Activated naive CD4-positive, alpha-beta T cell treated with anti-CD3 and anti-CD28 coated beads, Interleukin-2, amount 50 U/mL, for 16 hours (primary cell): ENCODE measurements around the gene TRIML1.

Source experiments
- DNase-seq: peaks from one replicate; pipeline ENCODE4 v3.0.0-alpha.2; 2020

Gene TRIML1

DNA sequence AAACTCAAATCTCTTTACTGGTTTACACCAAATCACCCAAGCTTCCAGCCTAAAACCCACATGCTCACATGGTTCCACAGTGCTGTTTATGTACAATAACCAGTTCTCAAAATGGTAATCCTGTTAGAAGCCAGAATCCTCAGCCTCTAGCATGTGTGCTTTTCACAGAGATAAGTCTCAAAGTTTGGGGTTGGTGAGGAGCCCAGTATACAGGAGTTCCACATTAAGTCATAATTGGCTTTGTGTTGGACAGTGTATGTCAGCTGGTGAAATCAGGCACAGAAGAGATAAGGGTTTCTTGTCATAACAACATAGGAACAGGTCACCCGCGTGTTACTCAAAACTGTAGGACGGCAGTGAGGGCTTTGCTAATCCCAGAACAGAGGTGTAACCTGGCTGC lies at the start of gene TRIML1:
TSS of gene TRIML1 (plus strand) at position 301 of the 400 bp plus-strand sequence. CDS start 118 bp downstream, outside the sequence.
- DNase-seq = no peak

- DNase-seq = no peak
Measured at GRCh38 chr4:188092824-188093223, 46.4 kb upstream of the TRIML1 start.

DNA sequence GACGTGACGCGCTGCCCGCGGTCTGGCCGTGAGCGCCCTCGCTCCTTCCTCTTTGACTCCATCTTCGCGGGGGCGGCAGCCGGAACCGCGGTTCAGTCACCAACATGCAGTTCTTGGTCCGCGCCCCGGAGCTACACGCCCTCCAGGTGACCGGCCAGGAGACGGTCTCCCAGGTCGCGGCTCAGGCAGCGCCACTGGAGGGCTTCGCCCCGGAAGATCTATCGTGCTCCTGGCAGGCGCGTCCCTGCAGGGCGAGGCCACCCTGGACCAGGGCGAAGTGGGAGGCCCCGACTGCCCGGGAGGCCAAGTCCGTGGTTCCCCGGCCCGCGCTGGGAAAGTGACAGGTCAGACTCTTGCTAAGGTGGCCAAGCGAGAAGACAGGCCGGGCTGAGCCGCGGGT lies 32.8 kb upstream of the TRIML1 start:
- DNase-seq = no peak

DNA sequence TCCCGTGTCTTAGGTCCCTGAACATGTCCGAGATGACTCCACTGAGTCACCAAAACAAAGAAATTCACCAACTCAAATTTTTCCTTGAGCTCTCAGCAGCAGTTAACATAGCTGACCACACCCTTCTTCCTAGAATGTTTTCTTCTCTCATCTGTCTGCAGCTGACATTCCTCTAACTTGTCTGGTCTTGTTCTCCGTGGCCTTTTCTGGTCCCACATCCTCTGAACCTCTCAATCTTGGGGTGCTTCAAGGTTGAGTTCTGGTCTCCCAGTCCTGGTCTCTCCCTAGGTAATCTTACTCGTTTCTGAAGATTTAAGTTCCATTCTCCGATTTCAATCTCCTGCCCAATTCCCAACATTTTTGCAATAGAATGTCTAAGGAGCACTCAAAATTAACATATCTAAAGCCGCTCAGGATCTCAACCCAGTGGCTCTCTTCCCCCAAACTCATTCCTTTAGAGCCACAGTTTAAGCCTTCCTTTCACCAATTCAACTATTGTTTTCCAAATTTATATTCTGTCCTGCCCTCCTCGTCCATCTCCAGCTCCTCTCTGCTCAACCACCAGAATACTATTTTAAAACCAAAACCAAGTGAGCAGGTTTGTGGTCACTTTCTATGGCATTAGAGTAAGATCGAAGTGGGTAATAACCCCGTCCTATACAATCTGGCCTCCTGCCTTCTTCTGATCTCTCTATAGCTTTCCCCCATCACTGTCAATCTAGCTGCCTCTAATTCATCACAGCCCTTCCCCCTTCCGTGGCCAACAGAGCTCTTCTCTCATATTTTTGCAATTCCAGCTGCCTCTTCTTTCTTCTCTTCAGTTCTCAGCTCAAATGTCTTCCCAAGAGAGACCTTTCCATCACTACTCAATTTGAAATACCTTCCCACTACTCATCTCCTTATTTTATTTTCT lies 31.1 kb upstream of the TRIML1 start:
- no peak for DNase-seq

- DNase-seq = no peak
Measured at GRCh38 chr4:188109157-188109755, 30.0 kb upstream of the TRIML1 start, which contains the start of gene TRIML2. TSS of gene TRIML2 (minus strand) at chr4:188109603. CDS start at chr4:188105368, 4,235 bp downstream.

GRCh38 chr4:188110036-188110435 lies 29.2 kb upstream of the TRIML1 start:
- no peak for DNase-seq

DNA sequence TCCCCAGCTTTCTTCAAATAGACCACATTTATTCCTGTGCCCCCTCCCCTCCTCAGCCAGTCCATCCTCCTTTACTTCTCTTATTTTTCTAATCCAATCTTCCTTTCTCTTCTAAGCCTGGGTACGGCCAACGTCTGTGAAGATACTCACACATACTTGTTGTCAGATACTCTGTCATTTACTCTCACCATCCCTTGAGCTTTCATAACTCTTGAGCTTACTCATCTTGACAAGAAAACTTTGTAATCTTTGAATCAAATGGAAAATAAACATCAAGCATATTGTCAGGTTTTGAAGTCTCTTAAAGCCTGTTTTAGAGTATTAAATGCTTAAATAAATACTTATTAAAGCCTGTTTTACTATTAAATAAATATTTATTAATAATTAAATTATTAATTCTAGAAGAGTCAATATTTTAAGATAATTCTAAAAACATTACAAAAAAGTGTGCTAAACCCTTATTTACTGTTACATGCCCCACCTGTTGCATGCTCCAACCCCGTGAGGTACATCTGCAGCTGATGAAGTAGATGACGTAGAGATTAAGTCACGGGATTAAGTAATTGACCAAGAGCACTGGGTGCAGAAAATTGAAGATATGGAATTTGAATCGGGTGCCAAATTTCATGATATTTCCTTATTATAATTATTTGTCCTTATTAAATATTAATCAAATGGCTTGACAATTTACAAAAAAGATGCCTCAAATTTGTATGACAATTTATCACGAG lies 28.3 kb upstream of the TRIML1 start:
- no peak for DNase-seq

- no peak for DNase-seq
Measured at GRCh38 chr4:188111955-188112354, 27.3 kb upstream of the TRIML1 start.

GRCh38 chr4:188113156-188113555 lies 26.1 kb upstream of the TRIML1 start:
- no peak for DNase-seq

GRCh38 chr4:188117631-188118324 lies 21.5 kb upstream of the TRIML1 start:
- DNase-seq = no peak

- no peak for DNase-seq
Measured at GRCh38 chr4:188121530-188121929, 17.7 kb upstream of the TRIML1 start.

DNA sequence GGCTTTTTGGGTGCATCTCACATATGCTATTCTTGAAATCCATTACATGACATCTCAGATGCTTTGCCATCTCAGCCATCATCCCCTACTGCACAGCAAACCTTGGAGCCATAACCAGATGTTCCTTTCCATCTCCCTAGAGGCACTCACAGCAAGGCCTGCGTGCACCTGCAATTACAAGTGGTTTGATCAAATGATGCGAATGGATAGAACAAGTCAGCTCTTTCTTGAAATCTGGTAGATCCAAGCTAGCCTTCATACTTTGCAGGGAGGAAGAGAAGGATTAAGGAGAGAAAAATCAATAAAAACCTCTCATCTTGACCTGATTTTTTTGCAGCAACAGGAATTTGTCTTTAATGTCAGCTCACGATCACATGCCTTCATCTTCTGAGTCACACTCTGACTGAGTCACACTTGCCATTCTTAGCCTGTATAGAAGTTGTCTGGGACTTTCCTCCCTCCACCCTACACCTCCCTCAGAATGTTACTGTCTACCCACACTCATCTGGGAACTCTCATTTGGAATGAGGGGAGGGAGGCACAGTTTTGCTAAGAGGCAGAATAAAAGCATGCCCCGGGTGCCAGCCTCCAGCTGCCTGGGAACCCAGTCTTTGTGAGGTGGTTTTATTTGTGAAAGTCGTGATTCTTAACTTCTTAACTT lies 11.9 kb upstream of the TRIML1 start:
- DNase-seq = no peak

- no peak for DNase-seq
Measured at GRCh38 chr4:188130355-188130754, 8.9 kb upstream of the TRIML1 start.

DNA sequence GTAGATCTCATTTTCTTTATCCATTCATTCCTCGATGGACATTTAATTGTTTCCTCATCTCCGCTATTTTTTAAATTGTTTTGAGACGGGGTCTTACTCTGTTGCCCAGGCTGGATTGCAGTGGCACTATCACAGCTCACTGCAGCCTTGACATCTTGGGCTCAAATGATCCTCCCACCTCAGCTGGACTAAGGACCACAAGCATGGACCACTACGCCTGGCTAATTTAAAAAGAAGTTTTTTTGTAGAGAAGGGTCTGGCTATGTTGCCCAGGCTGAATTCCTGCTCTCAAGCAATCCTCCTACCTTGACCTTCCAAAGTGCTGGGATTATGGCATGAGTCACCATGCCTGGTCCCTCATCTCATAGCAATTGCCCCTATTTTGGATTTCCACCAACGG lies 7.0 kb upstream of the TRIML1 start:
- DNase-seq = no peak

- no peak for DNase-seq
Measured at GRCh38 chr4:188138227-188138626, 1.0 kb upstream of the TRIML1 start.

GRCh38 chr4:188139671-188140070 lies 430 bp downstream of the TRIML1 start:
- DNase-seq = no peak

DNA sequence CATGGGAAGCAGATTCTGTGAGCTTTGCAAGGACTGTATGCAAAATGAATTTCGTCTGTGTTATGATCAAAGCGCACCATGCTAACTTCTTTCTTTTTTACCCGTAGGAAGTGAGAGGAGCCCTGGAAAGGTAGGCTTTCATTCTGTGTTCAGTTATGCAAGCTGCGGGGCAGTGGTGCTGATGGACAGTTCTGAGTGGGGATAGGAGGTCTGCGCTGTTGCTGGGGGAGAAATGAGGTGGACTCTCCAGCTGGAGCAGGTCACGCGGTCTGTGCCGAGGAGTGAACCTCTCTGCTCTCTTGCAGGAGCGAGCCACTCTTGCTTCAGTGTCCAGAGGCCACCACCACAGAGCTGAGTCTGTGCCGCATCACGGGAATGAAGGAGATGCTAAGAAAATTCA lies 4.5 kb downstream of the TRIML1 start:
- DNase-seq = no peak

DNA sequence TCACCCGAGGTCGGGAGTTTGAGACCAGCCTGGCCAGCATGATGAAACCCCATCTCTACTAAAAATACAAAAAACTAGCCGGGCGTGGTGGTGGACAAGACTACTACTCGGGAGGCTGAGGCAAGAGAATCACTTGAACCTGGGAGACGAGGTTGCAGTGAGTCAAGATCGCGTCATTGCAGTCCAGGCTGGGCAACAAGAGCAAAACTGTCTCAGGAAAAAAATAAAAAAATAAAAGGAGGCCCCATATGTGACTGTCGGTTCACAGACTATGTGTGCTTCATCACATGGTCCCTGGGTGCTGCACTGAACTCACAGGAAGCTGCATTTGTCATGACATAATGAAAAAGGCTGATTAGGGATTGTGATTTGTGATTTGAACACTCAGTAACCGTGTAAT lies 6.4 kb downstream of the TRIML1 start:
- DNase-seq = no peak

- no peak for DNase-seq
Measured at GRCh38 chr4:188146618-188147017, 7.4 kb downstream of the TRIML1 start.

- DNase-seq = no peak
Measured at GRCh38 chr4:188147176-188147575, 7.9 kb downstream of the TRIML1 start.

- no peak for DNase-seq
Measured at GRCh38 chr4:188147776-188148175, 8.5 kb downstream of the TRIML1 start.

- DNase-seq = no peak
Measured at GRCh38 chr4:188154668-188155405, 15.6 kb downstream of the TRIML1 start.
